Smooth muscle cell (in vitro differentiated cells): ENCODE results near the gene CRACR2B. TPM values are rescaled to one million over a fixed set of nuclear protein-coding genes. Genes with fewer than 3 reads are reported as not detected.

ENCODE experiments used
- DNase-seq: peaks from one replicate; lab custom pipeline; 2025; ENCODE audit not compliant: unreplicated experiment; lab: John Stamatoyannopoulos, UW
- H2AFZ ChIP-seq: fragments of 200-600 bp; sonication (generic); 2 replicates; pipeline ENCODE4 v1.6.0; 2016; ENCODE audit warnings: antibody characterized with exemption, low read depth, mild to moderate bottlenecking
- H3F3A ChIP-seq: fragments of 200-600 bp; sonication (generic); 2 replicates; pipeline ENCODE4 v1.6.0; 2017; ENCODE audit warnings: antibody characterized with exemption, low read depth
- H3K27ac ChIP-seq: fragments of 200-600 bp; sonication (generic); 2 replicates; pipeline ENCODE4 v1.5.1; 2016; ENCODE audit warnings: low read depth, mild to moderate bottlenecking
- H3K27me3 ChIP-seq: fragments of 200-600 bp; sonication (generic); 2 replicates; pipeline ENCODE4 v1.6.1; 2016; ENCODE audit warnings: low read depth, mild to moderate bottlenecking
- H3K36me3 ChIP-seq: fragments of 200-600 bp; sonication (generic); 2 replicates; pipeline ENCODE4 v1.5.1; 2016; ENCODE audit warnings: low read depth
- H3K4me1 ChIP-seq: fragments of 200-600 bp; sonication (generic); 2 replicates; pipeline ENCODE4 v1.5.1; 2016; ENCODE audit warnings: low read depth
- H3K4me2 ChIP-seq: fragments of 200-600 bp; sonication (generic); 2 replicates; pipeline ENCODE4 v1.6.0; 2016; ENCODE audit warnings: mild to moderate bottlenecking
- H3K4me3 ChIP-seq: fragments of 200-600 bp; sonication (generic); 2 replicates; pipeline ENCODE4 v1.5.1; 2016; ENCODE audit warnings: mild to moderate bottlenecking
- H3K79me2 ChIP-seq: fragments of 200-600 bp; sonication (generic); 2 replicates; pipeline ENCODE4 v1.6.0; 2016; ENCODE audit warnings: low read depth, mild to moderate bottlenecking
- H3K9ac ChIP-seq: fragments of 200-600 bp; sonication (generic); 2 replicates; pipeline ENCODE4 v1.6.0; 2016; ENCODE audit warnings: low read depth
- H3K9me3 ChIP-seq: fragments of 200-600 bp; sonication (generic); replicated peaks from 2 replicates; pipeline ENCODE4 v1.5.1; 2016; ENCODE audit warnings: low read depth
- H4K20me1 ChIP-seq: fragments of 200-600 bp; sonication (generic); 2 replicates; pipeline ENCODE4 v1.6.0; 2016; ENCODE audit warnings: low read depth
- CTCF ChIP-seq: fragments of 200-600 bp; sonication (generic); IDR thresholded peaks from 2 replicates; pipeline ENCODE4 v1.5.1; 2017; ENCODE audit warnings: borderline replicate concordance, mild to moderate bottlenecking, antibody characterized with exemption; ENCODE audit not compliant: insufficient read depth, poor library complexity, severe bottlenecking
- WGBS: methylation state at CpG from one replicate; pipeline ENCODE4 v1.1.7; 2016; ENCODE audit warnings: low lambda C conversion rate; 5-methylcytosine and 5-hydroxymethylcytosine counted together
- polyA plus RNA-seq: library from polyadenylated mRNA; unstranded; fragments of >200 nt; fragmentation: Nextera tagmentation; extraction: Ambion mirVana; gene quantifications from 2 replicates; pipeline ENCODE4 v1.2.1, GENCODE V29; 2016
- total RNA-seq: library from RNA; depleted of rRNA; stranded (reverse); fragments of >200 nt; gene quantifications from 2 replicates; pipeline ENCODE4 v1.2.3, GENCODE V29; 2014

CRACR2B gene
- total and polyA plus RNA-seq, 2 experiments from 2014 or later, result 0.10 to 0.36 TPM

- peaks cover 23% of the 10 kb centered on the region for H3F3A ChIP-seq
- TF ChIP-seq CTCF, result no peak
- peaks cover 14% of the 10 kb centered on the region for H3K4me1 ChIP-seq
- no peak overlapping the region for H3K4me2 ChIP-seq
- no peak overlapping the region for H2AFZ ChIP-seq
- H3K27ac ChIP-seq, result no peak overlapping the region
- no peak overlapping the region for H3K4me3 ChIP-seq
- H3K9ac ChIP-seq, result no peak overlapping the region
- DNase-seq, result no peak
- H3K9me3 ChIP-seq, result no peaks in the 10 kb centered on the region
- no peaks in the 10 kb centered on the region for H3K36me3 ChIP-seq
- H3K27me3 ChIP-seq, result no peaks in the 10 kb centered on the region
- 94% methylated on average over 20 of the region's 22 CpGs for WGBS
- H4K20me1 ChIP-seq, result peaks cover 84% of the 10 kb centered on the region
- peaks cover 48% of the 10 kb centered on the region for H3K79me2 ChIP-seq
Observed at GRCh38 chr11:837189-837989, 9.7 kb downstream of the CRACR2B start.

GRCh38 chr11:837990-838307 is 10.2 kb downstream of the CRACR2B start:
- Histone ChIP-seq H3K79me2 (peaks cover 49% of the 10 kb centered on the region), H3K4me2 (no peak overlapping the region), H3K27me3 (no peaks in the 10 kb centered on the region), H3K36me3 (no peaks in the 10 kb centered on the region), H3K9ac (no peak overlapping the region), H3K4me1 (peaks cover 12% of the 10 kb centered on the region), H3K4me3 (no peak overlapping the region), H3K27ac (no peak overlapping the region), H3F3A (peaks cover 23% of the 10 kb centered on the region), H4K20me1 (peaks cover 84% of the 10 kb centered on the region), H2AFZ (no peak overlapping the region), H3K9me3 (no peaks in the 10 kb centered on the region)
- no peak for TF ChIP-seq CTCF
- 84% methylated on average over 8 of the region's 8 CpGs for WGBS
- no peak for DNase-seq

- H3K4me3 ChIP-seq, result no peak overlapping the region
- H3K36me3 ChIP-seq, result no peaks in the 10 kb centered on the region
- 68% methylated on average over 14 of the region's 17 CpGs for WGBS
- H3K4me1 ChIP-seq, result peaks cover 14% of the 10 kb centered on the region
- H3K27ac ChIP-seq, result no peak overlapping the region
- peaks cover 23% of the 10 kb centered on the region for H3F3A ChIP-seq
- no peaks in the 10 kb centered on the region for H3K27me3 ChIP-seq
- H3K9me3 ChIP-seq, result no peaks in the 10 kb centered on the region
- no peak overlapping the region for H2AFZ ChIP-seq
- H3K9ac ChIP-seq, result no peak overlapping the region
- H3K79me2 ChIP-seq, result peaks cover 43% of the 10 kb centered on the region
- peaks cover 83% of the 10 kb centered on the region for H4K20me1 ChIP-seq
- no peak overlapping the region for H3K4me2 ChIP-seq
- DNase-seq, result no peak
- TF ChIP-seq CTCF, result no peak
Observed at GRCh38 chr11:838441-839279, 10.9 kb downstream of the CRACR2B start.
